Measurements from ENCODE around the gene ABHD17A. TPM values are rescaled to one million over a fixed set of nuclear protein-coding genes. Genes with fewer than 3 reads are reported as not detected.

Gene ABHD17A
- polyA plus RNA-seq, 1 of the 3 experiments (the other 2 are of a cell fraction), result 61.1 TPM

- Histone ChIP-seq H3K27ac (ENCODE audit: low read depth in 2 of 2, low read length in 1 of 2) (no peak overlapping the region), H3K4me3 (ENCODE audit: low read depth in 2 of 2, low read length in 1 of 2) (no peak overlapping the region), H3K27me3 (ENCODE audit: insufficient read depth) (no peaks in the 10 kb centered on the region), H3K4me2 (no peak overlapping the region), H3K4me1 (ENCODE audit: control insufficient read depth in 1 of 2, insufficient read depth in 2 of 2, low read depth in 1 of 2, low read length in 1 of 2) (peaks cover 8 to 23% of the 10 kb centered on the region in 2 experiments; a peak in 3 of 4 replicates), H3K9me3 (no peaks in the 10 kb centered on the region), H4K20me1 (ENCODE audit: insufficient read depth) (peaks cover 87% of the 10 kb centered on the region), H3F3A (replicated peaks; ENCODE audit: insufficient read depth) (peaks cover 22% of the 10 kb centered on the region), H2AFZ (ENCODE audit: low read depth) (no peak overlapping the region), H3K79me2 (ENCODE audit: insufficient read depth) (peaks cover 78% of the 10 kb centered on the region), H3K36me3 (replicated peaks in 1 of 2; ENCODE audit: control insufficient read depth in 1 of 2, insufficient read depth in 2 of 2, low read length in 1 of 2) (peaks cover 3 to 6% of the 10 kb centered on the region in 2 experiments), H3K9me2 (no peaks in the 10 kb centered on the region), H3K9ac (no peak overlapping the region)
- TF ChIP-seq MEF2A (IDR thresholded peaks at IDR 0.05; ENCODE audit: borderline replicate concordance, low read depth) (no peak), ELF1 (IDR thresholded peaks at IDR 0.05) (no peak), TAF1 (IDR thresholded peaks at IDR 0.05; ENCODE audit: borderline replicate concordance, low read depth, low read length) (no peak), YY1 (IDR thresholded peaks at IDR 0.05; ENCODE audit: low read depth) (no peak), ZBTB33 (IDR thresholded peaks at IDR 0.05; ENCODE audit: borderline replicate concordance, low read depth) (no peak), TEAD4 (IDR thresholded peaks at IDR 0.05; ENCODE audit: borderline replicate concordance, insufficient read depth) (no peak), USF2 (IDR thresholded peaks at IDR 0.05; ENCODE audit: borderline replicate concordance, low read depth, low read length) (no peak), NFIC (IDR thresholded peaks at IDR 0.05; ENCODE audit: borderline replicate concordance) (no peak)
- ChIA-PET CTCF (interaction anchor here (0.9 to 2.0 kb wide), 7 partner anchors 8 to 54 kb away, joined by 3 to 16 read pairs (median 4); no protein-coding TSS in a partner anchor), POLR2A (no interaction called here)
- 87% methylated on average over 10 of the region's 10 CpGs for WGBS (ENCODE audit: low lambda C conversion rate)
- no peak for DNase-seq
Observed at GRCh38 chr19:1849886-1850398, 35.4 kb downstream of the ABHD17A start.

- H2AFZ ChIP-seq (ENCODE audit: low read depth), result no peak overlapping the region
- H3K9me2 ChIP-seq, result no peaks in the 10 kb centered on the region
- H3K27me3 ChIP-seq (ENCODE audit: insufficient read depth), result no peaks in the 10 kb centered on the region
- H3F3A ChIP-seq (replicated peaks; ENCODE audit: insufficient read depth), result peaks cover 19% of the 10 kb centered on the region
- WGBS (ENCODE audit: low lambda C conversion rate), result 30% methylated on average over 5 of the region's 5 CpGs
- H3K9ac ChIP-seq, result no peak overlapping the region
- CTCF ChIA-PET, result interaction anchor here (0.6 to 2.0 kb wide), 13 partner anchors 9 to 303 kb away, joined by 3 to 16 read pairs (median 3); no protein-coding TSS in a partner anchor
- POLR2A ChIA-PET, result no interaction called here
- peaks cover 3 to 6% of the 10 kb centered on the region in 2 experiments for H3K36me3 ChIP-seq (replicated peaks in 1 of 2; ENCODE audit: control insufficient read depth in 1 of 2, insufficient read depth in 2 of 2, low read length in 1 of 2)
- H3K4me2 ChIP-seq, result no peak overlapping the region
- peaks cover 78% of the 10 kb centered on the region for H3K79me2 ChIP-seq (ENCODE audit: insufficient read depth)
- peaks cover 7 to 18% of the 10 kb centered on the region in 2 experiments; a peak in 1 of 4 replicates for H3K4me1 ChIP-seq (ENCODE audit: control insufficient read depth in 1 of 2, insufficient read depth in 2 of 2, low read depth in 1 of 2, low read length in 1 of 2)
- H3K9me3 ChIP-seq, result no peaks in the 10 kb centered on the region
- no peak overlapping the region for H3K27ac ChIP-seq (ENCODE audit: low read depth in 2 of 2, low read length in 1 of 2)
- no peak for TF ChIP-seq PBX3 (IDR thresholded peaks at IDR 0.05)
- no peak for TF ChIP-seq MXI1 (IDR thresholded peaks at IDR 0.05; ENCODE audit: low read depth, low read length)
- TF ChIP-seq SMC3 (IDR thresholded peaks at IDR 0.05; ENCODE audit: low read depth, low read length), result no peak
- no peak for TF ChIP-seq ZBTB33 (IDR thresholded peaks at IDR 0.05; ENCODE audit: borderline replicate concordance, low read depth)
- TF ChIP-seq TAF1 (IDR thresholded peaks at IDR 0.05; ENCODE audit: borderline replicate concordance, low read depth, low read length), result no peak
- TF ChIP-seq ELF1 (IDR thresholded peaks at IDR 0.05), result no peak
- no peak for TF ChIP-seq USF1 (IDR thresholded peaks at IDR 0.05; ENCODE audit: borderline replicate concordance, low read depth)
- TF ChIP-seq EP300 (IDR thresholded peaks at IDR 0.05; ENCODE audit: borderline replicate concordance in 1 of 2, low read depth in 1 of 2, low read length in 1 of 2), result no peak
- no peak for TF ChIP-seq MEF2A (IDR thresholded peaks at IDR 0.05; ENCODE audit: borderline replicate concordance, low read depth)
- TF ChIP-seq CHD2 (IDR thresholded peaks at IDR 0.05; ENCODE audit: low read length, partially characterized antibody), result no peak
- no peak for TF ChIP-seq EZH2phosphoT487 (IDR thresholded peaks at IDR 0.05; ENCODE audit: borderline replicate concordance, low read depth)
- no peak for TF ChIP-seq RFX5 (IDR thresholded peaks at IDR 0.05; ENCODE audit: low read length)
- TF ChIP-seq USF2 (IDR thresholded peaks at IDR 0.05; ENCODE audit: borderline replicate concordance, low read depth, low read length), result no peak
- no peak for TF ChIP-seq RCOR1 (IDR thresholded peaks at IDR 0.05; ENCODE audit: low read length)
- H3K4me3 ChIP-seq (ENCODE audit: low read depth in 2 of 2, low read length in 1 of 2), result no peak overlapping the region; a peak in 1 of 4 replicates
- peaks cover 87% of the 10 kb centered on the region for H4K20me1 ChIP-seq (ENCODE audit: insufficient read depth)
- DNase-seq, result no peak
Observed at GRCh38 chr19:1849132-1849474, 36.2 kb downstream of the ABHD17A start.
